Astrocyte (in vitro differentiated cells and primary cell): ENCODE results near the gene SF3A2. TPM values are rescaled to one million over a fixed set of nuclear protein-coding genes. Genes with fewer than 3 reads are reported as not detected.

ENCODE experiments used
- DNase-seq: peaks from one replicate; pipeline ENCODE4 v3.0.0-alpha.2; 2010; ENCODE audit warnings: low read depth
- FAIRE-seq: peaks from 2 replicates; lab custom pipeline; 2011; peaks lifted over from hg19 to GRCh38; lab: Jason Lieb, UNC
- H2AFZ ChIP-seq: 2 replicates; pipeline ENCODE4 v1.6.0; 2012; ENCODE audit warnings: low read depth, low read length, inconsistent platforms
- H3K27ac ChIP-seq: 2 replicates; pipeline ENCODE4 v1.5.1; 2011; ENCODE audit warnings: low read depth, low read length, inconsistent platforms
- H3K27me3 ChIP-seq: 2 replicates; pipeline ENCODE4 v1.6.0; 2011; ENCODE audit warnings: low read length, inconsistent platforms; ENCODE audit not compliant: insufficient read depth
- H3K36me3 ChIP-seq: 2 replicates; pipeline ENCODE4 v1.5.1; 2011; ENCODE audit warnings: low read length, inconsistent platforms; ENCODE audit not compliant: insufficient read depth
- H3K4me1 ChIP-seq: 2 replicates; pipeline ENCODE4 v1.5.1; 2011; ENCODE audit warnings: low read length, inconsistent platforms; ENCODE audit not compliant: insufficient read depth
- H3K4me2 ChIP-seq: 2 replicates; pipeline ENCODE4 v1.6.0; 2012; ENCODE audit warnings: low read length, inconsistent platforms
- H3K4me3 ChIP-seq: 2 replicates; pipeline ENCODE4 v1.5.1; 2011; ENCODE audit warnings: low read depth, mild to moderate bottlenecking, low read length, inconsistent platforms; ENCODE audit not compliant: insufficient read depth
- H3K79me2 ChIP-seq: 2 replicates; pipeline ENCODE4 v1.6.0; 2012; ENCODE audit warnings: mild to moderate bottlenecking, low read length, inconsistent platforms; ENCODE audit not compliant: insufficient read depth
- H3K9ac ChIP-seq: 2 replicates; pipeline ENCODE4 v1.6.0; 2012; ENCODE audit warnings: mild to moderate bottlenecking, low read length, inconsistent platforms
- H3K9me3 ChIP-seq: 2 replicates; pipeline ENCODE4 v1.5.1; 2012; ENCODE audit warnings: low read depth, mild to moderate bottlenecking, low read length, inconsistent platforms; ENCODE audit not compliant: insufficient read depth
- H4K20me1 ChIP-seq: 2 replicates; pipeline ENCODE4 v1.6.0; 2012; ENCODE audit warnings: low read length, inconsistent platforms; ENCODE audit not compliant: insufficient read depth
- H3K27ac Mint-ChIP-seq: one replicate; pipeline ENCODE4 v1.8.0; 2021; ENCODE audit warnings: mild to moderate bottlenecking, mixed read lengths; ENCODE audit not compliant: unreplicated experiment
- H3K27me3 Mint-ChIP-seq: one replicate; pipeline ENCODE4 v1.8.0; 2021; ENCODE audit warnings: low read depth, mixed read lengths; ENCODE audit not compliant: unreplicated experiment
- H3K36me3 Mint-ChIP-seq: one replicate; pipeline ENCODE4 v1.8.0; 2021; ENCODE audit warnings: low read depth, mixed read lengths; ENCODE audit not compliant: unreplicated experiment
- H3K4me1 Mint-ChIP-seq: one replicate; pipeline ENCODE4 v1.8.0; 2021; ENCODE audit warnings: low read depth, mixed read lengths; ENCODE audit not compliant: unreplicated experiment
- H3K4me3 Mint-ChIP-seq: one replicate; pipeline ENCODE4 v1.8.0; 2021; ENCODE audit warnings: mild to moderate bottlenecking, moderate library complexity, mixed read lengths; ENCODE audit not compliant: unreplicated experiment
- H3K9me3 Mint-ChIP-seq: one replicate; pipeline ENCODE4 v1.8.0; 2021; ENCODE audit warnings: mild to moderate bottlenecking, mixed read lengths; ENCODE audit not compliant: unreplicated experiment
- CTCF ChIP-seq: IDR thresholded peaks from 2 replicates; pipeline ENCODE4 v1.5.1; 2011; ENCODE audit warnings: low read depth, mild to moderate bottlenecking, inconsistent platforms, low read length, moderate library complexity; ENCODE audit not compliant: insufficient read depth
- EZH2 ChIP-seq: IDR thresholded peaks from 2 replicates; pipeline ENCODE4 v1.6.1; 2012; ENCODE audit warnings: mild to moderate bottlenecking, low read length, inconsistent platforms; ENCODE audit not compliant: insufficient read depth
- total RNA-seq: library from RNA; stranded (reverse); gene quantifications from 2 replicates; pipeline ENCODE4 v1.2.1, GENCODE V29; 2021

SF3A2 gene
- total RNA-seq, 1 donor from 2014 or later, result 83.2 TPM

DNA sequence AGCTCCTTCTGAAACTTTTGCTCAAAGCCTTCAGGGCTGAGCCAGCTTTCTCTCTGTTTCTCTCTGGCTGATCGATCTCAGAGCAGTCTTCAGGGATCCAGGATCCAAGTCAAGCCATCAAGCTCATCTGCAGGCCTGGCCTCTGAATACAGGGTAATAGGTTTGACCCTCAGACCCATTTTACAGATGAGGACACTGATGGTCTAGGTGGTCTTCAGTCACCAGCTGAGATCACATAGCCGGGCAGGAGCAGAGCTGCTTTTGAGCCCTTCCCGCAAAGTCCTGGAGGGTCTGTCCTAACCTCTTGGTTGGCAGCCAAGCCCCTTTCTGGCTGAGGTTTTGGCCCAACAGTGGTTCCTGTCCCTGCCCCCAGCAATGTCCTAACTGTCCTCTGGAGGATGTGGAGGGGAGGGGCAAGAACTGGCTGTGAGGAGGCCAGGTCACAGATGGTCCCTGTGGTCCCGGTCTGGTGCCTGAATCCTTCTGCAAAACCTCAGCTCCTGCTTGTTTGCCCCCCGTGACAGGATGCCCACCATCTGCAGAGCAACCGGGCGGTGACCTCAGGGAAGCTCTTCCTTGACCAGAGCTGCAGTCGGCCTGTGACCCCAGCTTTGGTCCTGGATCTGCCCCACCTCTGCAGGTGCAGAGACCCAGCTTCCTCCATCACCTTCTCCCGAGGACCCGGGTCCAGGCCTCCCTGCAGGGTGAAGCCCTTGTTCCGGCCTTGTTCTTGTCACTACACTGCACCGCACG, 51.1 kb downstream of the SF3A2 start:
- Mint-ChIP-seq H3K36me3 (peaks cover 4% of the 10 kb centered on the region), H3K4me1 (no peaks in the 10 kb centered on the region), H3K4me3 (no peak overlapping the region), H3K27me3 (peaks cover 48% of the 10 kb centered on the region), H3K9me3 (no peaks in the 10 kb centered on the region), H3K27ac (peak overlapping the region; percentile 80)
- Histone ChIP-seq H3K4me1 (peaks cover 8% of the 10 kb centered on the region), H4K20me1 (peaks cover 49% of the 10 kb centered on the region), H3K79me2 (no peaks in the 10 kb centered on the region), H3K27ac (no peak overlapping the region), H2AFZ (no peak overlapping the region), H3K4me2 (no peak overlapping the region), H3K36me3 (no peaks in the 10 kb centered on the region), H3K9ac (no peak overlapping the region), H3K9me3 (no peaks in the 10 kb centered on the region), H3K4me3 (no peak overlapping the region), H3K27me3 (peaks cover 42% of the 10 kb centered on the region)
- TF ChIP-seq EZH2, result peak; percentile 21
- no peak for TF ChIP-seq CTCF
- FAIRE-seq, result no peak
- no peak for DNase-seq

- DNase-seq (no peak), FAIRE-seq (no peak)
- Histone ChIP-seq H3K27ac (no peak overlapping the region), H3K36me3 (no peaks in the 10 kb centered on the region), H4K20me1 (peaks cover 49% of the 10 kb centered on the region), H2AFZ (no peak overlapping the region), H3K9ac (no peak overlapping the region), H3K4me2 (no peak overlapping the region), H3K79me2 (no peaks in the 10 kb centered on the region), H3K27me3 (peaks cover 43% of the 10 kb centered on the region), H3K4me1 (peaks cover 8% of the 10 kb centered on the region), H3K9me3 (no peaks in the 10 kb centered on the region), H3K4me3 (no peak overlapping the region)
- Mint-ChIP-seq H3K36me3 (peaks cover 4% of the 10 kb centered on the region), H3K27ac (peak overlapping the region; percentile 80), H3K9me3 (no peaks in the 10 kb centered on the region), H3K27me3 (peaks cover 52% of the 10 kb centered on the region), H3K4me1 (no peaks in the 10 kb centered on the region), H3K4me3 (no peak overlapping the region)
- TF ChIP-seq EZH2, result no peak
- no peak for TF ChIP-seq CTCF
These were observed 51.8 kb downstream of the SF3A2 start for GRCh38 chr19:2288338-2288817.
